H1 (cell line): ENCODE measurements around the gene ZNF532. TPM values are rescaled to one million over a fixed set of nuclear protein-coding genes. Genes with fewer than 3 reads are reported as not detected.
A peak's percentile ranks its signal among the peaks of the same experiment; 100 is the strongest.

Experiments used
- CTCF ChIA-PET: fragments of 300-600 bp; sonication (Branson Sonifier 250); formaldehyde crosslinking; loops from one replicate; lab custom pipeline; 2021; ENCODE audit not compliant: partially characterized antibody; lab: Charles Lee
- POLR2A ChIA-PET: fragments of 300-600 bp; sonication (Branson Sonifier 250); formaldehyde crosslinking; loops from one replicate; lab custom pipeline; 2021; ENCODE audit warnings: inconsistent platforms; ENCODE audit not compliant: partially characterized antibody; lab: Charles Lee
- DNase-seq, 2 experiments: peaks; one replicate each; pipeline versions ENCODE4 v3.0.0 to v3.0.0-alpha.2; 2010 to 2022; ENCODE audit warnings: low spot score in 2 of 2, low read depth in 1 of 2, mixed read lengths in 1 of 2
- FAIRE-seq: peaks from 2 replicates; lab custom pipeline; 2011; peaks lifted over from hg19 to GRCh38; lab: Jason Lieb, UNC
- H2AFZ ChIP-seq: 2 replicates; pipeline ENCODE4 v1.8.1; 2012; ENCODE audit warnings: low read length, inconsistent platforms
- H2AK5ac ChIP-seq: 2 replicates; pipeline ENCODE4 v1.6.1; 2013; ENCODE audit warnings: low read depth, low read length
- H2BK120ac ChIP-seq: replicated peaks from 2 replicates; pipeline ENCODE3; 2013; ENCODE audit warnings: low read depth, low read length, inconsistent platforms
- H2BK12ac ChIP-seq: 2 replicates; pipeline ENCODE4 v1.6.1; 2013; ENCODE audit warnings: low read depth, low read length
- H2BK15ac ChIP-seq: 2 replicates; pipeline ENCODE4 v1.6.1; 2013; ENCODE audit warnings: low read length
- H2BK20ac ChIP-seq: 2 replicates; pipeline ENCODE4 v1.6.1; 2013; ENCODE audit warnings: low read length
- H2BK5ac ChIP-seq: 2 replicates; pipeline ENCODE4 v1.6.1; 2013; ENCODE audit warnings: low read depth, low read length
- H3K14ac ChIP-seq: 2 replicates; pipeline ENCODE4 v1.6.1; 2013; ENCODE audit warnings: inconsistent platforms; ENCODE audit not compliant: insufficient read length
- H3K18ac ChIP-seq: 2 replicates; pipeline ENCODE4 v1.6.1; 2013; ENCODE audit warnings: low read length; ENCODE audit errors: extremely low read depth
- H3K23ac ChIP-seq: 2 replicates; pipeline ENCODE4 v1.6.1; 2013; ENCODE audit warnings: inconsistent platforms; ENCODE audit not compliant: insufficient read length
- H3K23me2 ChIP-seq: 2 replicates; pipeline ENCODE4 v1.6.1; 2013; ENCODE audit warnings: low read depth, low read length
- H3K27ac ChIP-seq: 2 replicates; pipeline ENCODE4 v1.6.1; 2011; ENCODE audit warnings: low read depth, low read length, inconsistent platforms
- H3K27me3 ChIP-seq, 4 experiments: replicated peaks in 1 of 4; 1 replicate in 1 of 4; 2 replicates in 3 of 4; pipeline versions ENCODE4 v1.6.1 to v1.8.1; 2011 to 2013; ENCODE audit warnings: low read length in 3 of 4, mild to moderate bottlenecking in 3 of 4, inconsistent platforms in 2 of 4, mixed read lengths in 2 of 4, moderate library complexity in 1 of 4; ENCODE audit not compliant: control insufficient read depth in 3 of 4, insufficient read depth in 3 of 4; ENCODE audit errors: extremely low read depth in 1 of 4
- H3K36me3 ChIP-seq, 4 experiments: 2 replicates each; pipeline versions ENCODE4 v1.6.1 to v1.8.1; 2011 to 2013; ENCODE audit warnings: mild to moderate bottlenecking in 4 of 4, low read length in 3 of 4, moderate library complexity in 2 of 4, control low read depth in 1 of 4, inconsistent platforms in 1 of 4; ENCODE audit not compliant: insufficient read depth in 4 of 4, control insufficient read depth in 2 of 4
- H3K4ac ChIP-seq: replicated peaks from 2 replicates; pipeline ENCODE3; 2013; ENCODE audit warnings: low read length, low read depth, mixed read lengths, inconsistent platforms; ENCODE audit not compliant: insufficient read length
- H3K4me1 ChIP-seq, 4 experiments: replicated peaks in 1 of 4; 1 replicate in 1 of 4; 2 replicates in 3 of 4; pipeline versions ENCODE4 v1.6.1 to v1.8.1; 2011 to 2013; ENCODE audit warnings: low read length in 3 of 4, inconsistent platforms in 2 of 4, mixed read lengths in 1 of 4; ENCODE audit not compliant: insufficient read depth in 4 of 4, control insufficient read depth in 3 of 4
- H3K4me2 ChIP-seq, 2 experiments: 2 replicates each; pipeline versions ENCODE4 v1.6.1 to v1.8.1; 2011 to 2013; ENCODE audit warnings: low read depth in 2 of 2, low read length in 2 of 2, control low read depth in 1 of 2, inconsistent platforms in 1 of 2, mild to moderate bottlenecking in 1 of 2; ENCODE audit not compliant: insufficient read depth in 1 of 2
- H3K4me3 ChIP-seq, 4 experiments: fragments of 200-600, 300-600 bp in 1 of 4; sonication (generic), shearing (Covaris generic), sonication (Bioruptor Twin) in 1 of 4; 2 replicates each; pipeline versions ENCODE4 v1.5.1 to v1.8.1; 2011 to 2016; ENCODE audit warnings: low read length in 4 of 4, low read depth in 3 of 4, control low read depth in 2 of 4, inconsistent platforms in 2 of 4, mild to moderate bottlenecking in 2 of 4, mixed read lengths in 1 of 4, moderate library complexity in 1 of 4; ENCODE audit not compliant: insufficient read depth in 2 of 4; ENCODE audit errors: extremely low read depth in 1 of 4
- H3K56ac ChIP-seq: replicated peaks from 2 replicates; pipeline ENCODE3; 2013; ENCODE audit warnings: low read depth, mild to moderate bottlenecking, mixed read lengths, low read length, inconsistent platforms; ENCODE audit not compliant: insufficient read length
- H3K79me1 ChIP-seq: 2 replicates; pipeline ENCODE4 v1.6.1; 2013; ENCODE audit warnings: low read depth, low read length, control low read depth
- H3K79me2 ChIP-seq, 2 experiments: 2 replicates each; pipeline versions ENCODE4 v1.6.1 to v1.8.1; 2012 to 2013; ENCODE audit warnings: low read length in 2 of 2, mild to moderate bottlenecking in 2 of 2, inconsistent platforms in 1 of 2; ENCODE audit not compliant: insufficient read depth in 2 of 2, control insufficient read depth in 1 of 2
- H3K9ac ChIP-seq, 4 experiments: replicated peaks in 1 of 4; 1 replicate in 1 of 4; 2 replicates in 3 of 4; pipeline versions ENCODE4 v1.6.1 to v1.8.1; 2011 to 2013; ENCODE audit warnings: low read depth in 3 of 4, low read length in 3 of 4, control low read depth in 2 of 4, mild to moderate bottlenecking in 2 of 4, moderate library complexity in 2 of 4, inconsistent platforms in 1 of 4; ENCODE audit errors: extremely low read depth in 1 of 4
- H3K9me3 ChIP-seq, 2 experiments: 2 replicates each; pipeline versions ENCODE4 v1.6.1 to v1.8.1; 2012 to 2013; ENCODE audit warnings: mild to moderate bottlenecking in 2 of 2, moderate library complexity in 2 of 2, control low read depth in 1 of 2, inconsistent platforms in 1 of 2, low read depth in 1 of 2, low read length in 1 of 2, mixed read lengths in 1 of 2; ENCODE audit not compliant: insufficient read depth in 2 of 2
- H4K20me1 ChIP-seq, 2 experiments: replicated peaks in 1 of 2; 2 replicates each; pipeline versions ENCODE3 to v1.8.1; 2011 to 2013; ENCODE audit warnings: inconsistent platforms in 2 of 2, low read length in 2 of 2, mild to moderate bottlenecking in 1 of 2; ENCODE audit not compliant: insufficient read depth in 2 of 2, control insufficient read depth in 1 of 2
- H4K5ac ChIP-seq: 2 replicates; pipeline ENCODE4 v1.6.1; 2013; ENCODE audit warnings: low read length, low read depth, mixed read lengths, inconsistent platforms; ENCODE audit not compliant: insufficient read length
- H4K8ac ChIP-seq: 2 replicates; pipeline ENCODE4 v1.8.0; 2013; ENCODE audit warnings: mild to moderate bottlenecking, moderate library complexity, low read length, inconsistent platforms; ENCODE audit not compliant: insufficient read depth; ENCODE audit errors: extremely low read depth
- H4K91ac ChIP-seq: replicated peaks from 2 replicates; pipeline ENCODE3; 2013; ENCODE audit warnings: low read length, mixed read lengths, inconsistent platforms; ENCODE audit not compliant: insufficient read length
- CTBP2 ChIP-seq: IDR thresholded peaks from 2 replicates; pipeline ENCODE4 v1.7.0; 2011; ENCODE audit warnings: borderline replicate concordance, mild to moderate bottlenecking, moderate library complexity, mixed read lengths, low read length; ENCODE audit not compliant: insufficient read depth, insufficient read length
- FOSL1 ChIP-seq: IDR thresholded peaks from 2 replicates; pipeline ENCODE4 v1.6.1; 2011; ENCODE audit warnings: mild to moderate bottlenecking, low read depth, low read length, moderate library complexity; ENCODE audit not compliant: insufficient read depth
- HDAC6 ChIP-seq: IDR thresholded peaks from one replicate; pipeline ENCODE4 v1.7.1; 2012; ENCODE audit warnings: low read depth, mild to moderate bottlenecking, inconsistent platforms, low read length, moderate library complexity
- JUN ChIP-seq: IDR thresholded peaks from 2 replicates; pipeline ENCODE4 v1.6.1; 2011; ENCODE audit warnings: low read depth, mild to moderate bottlenecking, improper control_type of control experiment, low read length
- JUND ChIP-seq: IDR thresholded peaks from 2 replicates; pipeline ENCODE4 v1.6.1; 2011; ENCODE audit warnings: mild to moderate bottlenecking, improper control_type of control experiment, low read length
- NANOG ChIP-seq: IDR thresholded peaks from 2 replicates; pipeline ENCODE4 v1.6.1; 2011; ENCODE audit warnings: low read length, low read depth, mild to moderate bottlenecking, inconsistent platforms; ENCODE audit not compliant: insufficient read depth, poor library complexity, severe bottlenecking
- POLR2A ChIP-seq, 2 experiments: IDR thresholded peaks; 1 replicate in 1 of 2; 2 replicates in 1 of 2; pipeline ENCODE4 v1.6.1; 2011; ENCODE audit warnings: low read depth in 2 of 2, low read length in 2 of 2, mild to moderate bottlenecking in 2 of 2; ENCODE audit errors: control extremely low read depth in 1 of 2
- POU5F1 ChIP-seq: IDR thresholded peaks from 2 replicates; pipeline ENCODE4 v1.6.1; 2011; ENCODE audit warnings: low read depth, mild to moderate bottlenecking, low read length, moderate library complexity
- SIRT6 ChIP-seq: IDR thresholded peaks from one replicate; pipeline ENCODE4 v1.7.1; 2012; ENCODE audit warnings: low read length, inconsistent platforms
- SP1 ChIP-seq: IDR thresholded peaks from 2 replicates; pipeline ENCODE4 v1.6.1; 2011; ENCODE audit warnings: low read depth, low read length
- SP4 ChIP-seq: IDR thresholded peaks from 2 replicates; pipeline ENCODE4 v1.6.1; 2012; ENCODE audit warnings: low read length, inconsistent platforms
- USF2 ChIP-seq: IDR thresholded peaks from 2 replicates; pipeline ENCODE4 v1.6.1; 2011; ENCODE audit warnings: low read length, improper control_type of control experiment
- WGBS, 2 experiments: shearing (Covaris generic) in 1 of 2; methylation state at CpG; one replicate each; pipeline versions ENCODE4 v1.1.6 to v1.1.7; 2013 to 2015; ENCODE audit warnings: low lambda C conversion rate in 2 of 2, mixed read lengths in 2 of 2, inconsistent platforms in 1 of 2, low coverage in 1 of 2, missing lambda C conversion rate in 1 of 2; ENCODE audit not compliant: insufficient replicate concordance in 2 of 2, insufficient coverage in 1 of 2, insufficient read length in 1 of 2; ENCODE audit errors: extremely low coverage in 1 of 2, missing lambda C conversion rate in 1 of 2; 5-methylcytosine and 5-hydroxymethylcytosine counted together
- polyA plus RNA-seq, 7 experiments: library from polyadenylated mRNA; depleted of rRNA in 3 of 7; stranded (reverse) in 5 of 7; unstranded in 2 of 7; fragments of >200 nt in 5 of 7; fragments of 200-250 nt in 2 of 7; gene quantifications; 1 replicate in 5 of 7; 2 replicates in 1 of 7; 4 replicates in 1 of 7; pipeline versions ENCODE4 v1.2.1 to v1.2.3, GENCODE V29; 2011 to 2013; ENCODE audit warnings: missing spikeins in 2 of 7, mixed read lengths in 2 of 7
- total RNA-seq: library from RNA; stranded (reverse); fragmentation: NEBNext Ultra II Directional; extraction: Animal tissue kit (Norgen Biotek cat#: 25700); gene quantifications from 2 replicates; pipeline ENCODE4 v1.2.1, GENCODE V29; 2021

Gene ZNF532
- total and polyA plus RNA-seq, 2 of the 8 experiments (the other 6 are each of a cell fraction or from before 2014, with no cell fraction given) = 143 to 240 TPM

GRCh38 chr18:58838165-58838860 lies 26.4 kb upstream of the ZNF532 start:
- H2AFZ ChIP-seq = no peak overlapping the region
- H2BK5ac ChIP-seq = peak overlapping the region; percentile 78; the same call in 1 of the 2 replicates
- 78% methylated on average over 5 of the region's 5 CpGs; no CpG with 5 or more reads in 1 of the 2 experiments for WGBS, 2 experiments
- DNase-seq = no peak
- no peak overlapping the region for H3K14ac ChIP-seq
- no peak overlapping the region for H3K4ac ChIP-seq
- H3K23me2 ChIP-seq = no peaks in the 10 kb centered on the region
- no peak overlapping the region for H3K4me3 ChIP-seq
- H3K4me1 ChIP-seq = peaks cover 0 to 7% (median 2%) of the 10 kb centered on the region in 4 experiments; a peak in 3 of 7 replicates
- FAIRE-seq = no peak
- H3K79me2 ChIP-seq = no peaks in the 10 kb centered on the region
- H3K27me3 ChIP-seq = no peaks in the 10 kb centered on the region; a peak in 1 of 7 replicates
- no peak overlapping the region for H4K5ac ChIP-seq
- H3K56ac ChIP-seq = no peak overlapping the region
- no peak overlapping the region for H2AK5ac ChIP-seq
- no peaks in the 10 kb centered on the region for H3K79me1 ChIP-seq
- no peak overlapping the region for H4K8ac ChIP-seq
- no peaks in the 10 kb centered on the region for H4K20me1 ChIP-seq
- ChIA-PET CTCF (interaction anchor here (0.6 to 2.4 kb wide), 3 partner anchors 9 to 17 kb away, joined by 3 to 6 read pairs (median 4); no protein-coding TSS in a partner anchor), POLR2A (interaction anchor here (0.6 to 3.1 kb wide), 7 partner anchors 9 to 170 kb away, joined by 3 to 22 read pairs (median 8); partner anchors contain the start of gene ZNF532)
- peak overlapping the region; percentile 83; the same call in 1 of the 2 replicates for H2BK15ac ChIP-seq
- no peak overlapping the region for H3K27ac ChIP-seq
- H2BK120ac ChIP-seq = peak overlapping the region; percentile 0
- H3K23ac ChIP-seq = no peak overlapping the region
- no peak overlapping the region for H3K9ac ChIP-seq
- H3K9me3 ChIP-seq = no peaks in the 10 kb centered on the region
- H3K4me2 ChIP-seq = no peak overlapping the region
- no peak overlapping the region; the same call in 1 of the 2 replicates for H3K18ac ChIP-seq
- H2BK12ac ChIP-seq = peak overlapping the region; percentile 90; the same call in 1 of the 2 replicates
- peak overlapping the region; percentile 86 for H4K91ac ChIP-seq
- H3K36me3 ChIP-seq = no peaks in the 10 kb centered on the region
- peak overlapping the region; percentile 64; the same call in 1 of the 2 replicates for H2BK20ac ChIP-seq
- TF ChIP-seq JUND = no peak
- TF ChIP-seq USF2 = no peak
- no peak for TF ChIP-seq POU5F1
- TF ChIP-seq HDAC6 = no peak
- TF ChIP-seq SP4 = no peak
- TF ChIP-seq POLR2A (IDR thresholded peaks at IDR 0.05; ENCODE audit: control extremely low read depth in 1 of 2, low read depth in 2 of 2, low read length in 2 of 2) = no peak
- no peak for TF ChIP-seq NANOG
- no peak for TF ChIP-seq SIRT6
- no peak for TF ChIP-seq FOSL1
- TF ChIP-seq JUN = no peak
- no peak for TF ChIP-seq CTBP2
- TF ChIP-seq SP1 = no peak
